ENCODE results near the gene TUG1.

Gene TUG1

DNA sequence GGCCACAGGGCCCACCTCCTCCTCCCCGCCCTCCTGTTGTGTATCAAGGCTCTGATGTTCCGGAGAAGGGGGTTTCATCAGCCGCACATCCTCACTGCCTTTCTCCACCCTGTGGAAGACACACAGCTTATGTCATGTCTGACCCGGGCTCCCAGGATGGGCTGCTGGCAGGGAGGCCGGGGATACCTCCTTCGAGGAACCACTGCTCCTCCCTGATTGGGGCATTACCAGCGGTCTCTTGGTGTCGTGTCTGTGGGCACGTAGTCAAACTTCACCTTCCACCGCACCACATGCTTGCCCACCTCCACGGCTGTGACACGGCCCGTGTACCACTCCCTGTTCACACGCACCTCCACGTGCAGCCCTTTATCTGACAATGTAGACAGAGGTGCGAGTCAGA lies 36.4 kb upstream of the TUG1 start:
- in situ Hi-C loops (cut with HindIII; ENCODE audit: low sequenced_read_pairs), result no loop called here
- TF ChIP-seq, protein P1, sequence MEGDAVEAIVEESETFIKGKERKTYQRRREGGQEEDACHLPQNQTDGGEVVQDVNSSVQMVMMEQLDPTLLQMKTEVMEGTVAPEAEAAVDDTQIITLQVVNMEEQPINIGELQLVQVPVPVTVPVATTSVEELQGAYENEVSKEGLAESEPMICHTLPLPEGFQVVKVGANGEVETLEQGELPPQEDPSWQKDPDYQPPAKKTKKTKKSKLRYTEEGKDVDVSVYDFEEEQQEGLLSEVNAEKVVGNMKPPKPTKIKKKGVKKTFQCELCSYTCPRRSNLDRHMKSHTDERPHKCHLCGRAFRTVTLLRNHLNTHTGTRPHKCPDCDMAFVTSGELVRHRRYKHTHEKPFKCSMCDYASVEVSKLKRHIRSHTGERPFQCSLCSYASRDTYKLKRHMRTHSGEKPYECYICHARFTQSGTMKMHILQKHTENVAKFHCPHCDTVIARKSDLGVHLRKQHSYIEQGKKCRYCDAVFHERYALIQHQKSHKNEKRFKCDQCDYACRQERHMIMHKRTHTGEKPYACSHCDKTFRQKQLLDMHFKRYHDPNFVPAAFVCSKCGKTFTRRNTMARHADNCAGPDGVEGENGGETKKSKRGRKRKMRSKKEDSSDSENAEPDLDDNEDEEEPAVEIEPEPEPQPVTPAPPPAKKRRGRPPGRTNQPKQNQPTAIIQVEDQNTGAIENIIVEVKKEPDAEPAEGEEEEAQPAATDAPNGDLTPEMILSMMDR (IDR thresholded peaks at IDR 0.05; ENCODE audit: low read depth, low read length), result no peak
- no peak for DNase-seq (ENCODE audit: low read depth, low spot score)
- no peak overlapping the region for H3K4me3 ChIP-seq (ENCODE audit: low read depth, low read length)

DNA sequence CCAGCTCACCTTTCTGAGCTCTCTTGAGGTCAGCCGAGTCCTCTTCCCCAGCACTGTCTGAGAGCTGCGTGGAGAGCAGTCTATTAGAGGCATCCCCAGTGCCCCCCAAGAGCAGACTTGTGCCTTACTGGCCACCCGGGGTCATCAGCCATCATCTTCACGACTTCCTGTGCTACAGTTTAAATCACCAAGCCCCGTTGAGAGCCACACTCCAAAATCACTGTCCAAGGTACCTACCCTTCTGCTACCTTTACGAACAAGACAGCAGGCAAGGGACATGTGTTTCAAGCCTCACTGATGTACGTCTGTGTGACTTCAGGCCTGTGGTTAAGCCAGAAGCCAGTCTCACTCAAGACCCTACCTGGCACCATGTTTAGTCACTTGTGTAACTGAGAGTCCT lies 35.6 kb upstream of the TUG1 start:
- in situ Hi-C loops (cut with HindIII; ENCODE audit: low sequenced_read_pairs), result no loop called here
- H3K4me3 ChIP-seq (ENCODE audit: low read depth, low read length), result no peak overlapping the region
- TF ChIP-seq, protein P1 (IDR thresholded peaks at IDR 0.05; ENCODE audit: low read depth, low read length), result no peak

DNA sequence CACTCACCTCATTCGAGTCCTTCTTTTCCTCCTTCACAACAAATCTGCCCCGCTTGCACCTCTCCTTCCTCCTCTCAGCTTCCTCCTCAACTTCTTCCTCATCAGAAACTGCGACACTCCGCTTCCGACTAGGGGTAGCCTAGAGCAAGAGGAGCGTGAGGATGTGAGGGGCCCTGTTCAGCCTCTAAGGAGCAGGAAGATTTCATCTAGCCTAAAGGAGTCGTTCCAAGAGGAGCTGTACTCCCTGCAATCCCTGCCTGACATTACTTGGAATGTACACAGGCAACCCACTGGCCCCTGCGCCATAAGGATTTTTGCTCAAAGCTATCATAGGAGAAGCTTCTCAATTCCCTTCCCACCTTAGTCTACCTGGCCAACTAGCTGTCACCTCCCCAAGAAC lies 35.0 kb upstream of the TUG1 start:
- TF ChIP-seq, protein P1 (IDR thresholded peaks at IDR 0.05; ENCODE audit: low read depth, low read length), result no peak
- DNase-seq (ENCODE audit: low read depth, low spot score), result no peak
- no peak overlapping the region for H3K4me3 ChIP-seq (ENCODE audit: low read depth, low read length)
- in situ Hi-C loops (cut with HindIII; ENCODE audit: low sequenced_read_pairs), result no loop called here

More for the DNA sequence above, 35.6 kb upstream of the TUG1 start:
- no peak for DNase-seq (ENCODE audit: low read depth, low spot score)

DNA sequence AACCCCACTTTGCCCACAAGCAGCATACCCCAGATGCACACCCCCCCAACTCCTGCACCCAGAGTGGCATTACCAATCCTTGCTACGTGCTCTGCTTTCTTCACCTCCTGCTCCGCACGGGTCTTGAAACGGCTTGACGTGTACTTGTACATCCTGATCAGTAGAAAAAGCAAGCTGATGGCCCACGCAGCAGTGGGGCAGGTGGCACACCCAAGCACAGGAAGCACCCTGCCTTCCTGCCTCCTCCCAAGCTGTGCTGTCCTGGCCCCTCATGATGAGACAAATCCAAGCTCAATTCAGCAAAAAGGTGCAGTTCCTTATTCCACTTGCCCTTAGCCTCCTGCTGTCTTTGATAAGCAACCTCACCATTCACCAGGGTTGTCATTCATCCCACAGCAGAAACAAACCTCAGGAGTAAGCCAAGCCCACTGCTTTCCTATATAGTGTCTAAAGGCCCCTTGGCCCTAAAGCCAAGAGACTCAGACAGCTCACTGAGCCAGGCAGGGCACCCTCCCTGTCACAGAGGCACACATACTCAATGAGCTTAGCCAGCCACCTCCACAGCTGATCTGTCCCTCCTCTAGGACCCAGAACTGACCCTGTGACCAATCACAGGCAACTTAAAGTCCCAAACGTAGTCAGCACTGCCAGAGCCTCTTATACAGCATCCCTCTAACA lies 28.2 kb upstream of the TUG1 start:
- H3K4me3 ChIP-seq (ENCODE audit: low read depth, low read length), result no peak overlapping the region
- TF ChIP-seq, protein P1 (IDR thresholded peaks at IDR 0.05; ENCODE audit: low read depth, low read length), result no peak
- DNase-seq (ENCODE audit: low read depth, low spot score), result no peak
- in situ Hi-C loops (cut with HindIII; ENCODE audit: low sequenced_read_pairs), result no loop called here

DNA sequence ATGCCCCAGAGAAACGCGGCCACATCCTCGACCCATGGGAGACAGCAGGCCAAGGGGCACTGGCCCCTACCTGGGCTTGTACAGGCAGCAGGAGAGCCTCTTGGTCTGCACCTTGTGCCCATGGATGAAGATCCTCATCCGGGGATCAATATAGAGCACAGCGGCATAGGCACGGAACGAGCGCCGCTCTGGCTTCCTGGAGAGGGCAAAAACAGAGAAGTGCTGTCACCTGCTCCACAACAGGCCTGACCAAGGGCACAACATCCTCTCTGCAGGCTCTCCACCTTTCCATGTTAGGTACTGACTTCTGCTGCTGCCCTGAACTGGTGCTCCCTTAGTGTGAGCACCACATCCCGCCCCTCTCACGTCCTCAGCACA lies 27.7 kb upstream of the TUG1 start:
- no peak for DNase-seq (ENCODE audit: low read depth, low spot score)
- TF ChIP-seq, protein P1 (IDR thresholded peaks at IDR 0.05; ENCODE audit: low read depth, low read length), result no peak
- H3K4me3 ChIP-seq (ENCODE audit: low read depth, low read length), result no peak overlapping the region
- in situ Hi-C loops (cut with HindIII; ENCODE audit: low sequenced_read_pairs), result no loop called here

DNA sequence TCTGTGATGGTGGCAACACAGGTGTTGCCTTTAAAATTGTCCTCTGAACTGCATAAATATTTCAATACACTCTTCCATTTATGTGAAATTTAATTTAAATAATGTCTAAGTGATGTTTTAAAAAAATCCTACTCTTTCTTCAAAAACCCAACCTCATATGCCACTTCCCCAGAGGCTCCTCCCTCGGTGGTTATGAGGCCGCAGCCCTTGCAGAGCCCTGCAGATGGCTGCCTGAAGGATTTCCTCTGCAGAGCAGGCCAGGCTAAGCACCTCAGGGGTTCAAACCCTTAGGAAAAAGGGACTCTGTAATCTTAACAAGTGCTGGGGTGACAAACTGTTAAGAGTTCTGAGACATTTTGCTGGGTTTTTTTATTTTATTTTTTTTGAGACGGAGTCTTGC lies 25.7 kb upstream of the TUG1 start:
- TF ChIP-seq, protein P1 (IDR thresholded peaks at IDR 0.05; ENCODE audit: low read depth, low read length), result no peak
- in situ Hi-C loops (cut with HindIII; ENCODE audit: low sequenced_read_pairs), result no loop called here
- H3K4me3 ChIP-seq (ENCODE audit: low read depth, low read length), result no peak overlapping the region
- DNase-seq (ENCODE audit: low read depth, low spot score), result no peak

Data from astrocyte of the spinal cord (primary cell).